Effector memory CD8-positive, alpha-beta T cell (primary cell): ENCODE data around the gene CAMK4.
"Not testable (repeated sequence)": the region's sequence is repeated elsewhere in the genome, so short reads cannot be mapped to it uniquely, and the experiment has no call there.

ENCODE experiments used
- ATAC-seq: fragments of 150-1000 bp; cut with Tn5 transposase; replicated peaks from 2 replicates; pipeline ENCODE4 v1.10.0; 2021; ENCODE audit warnings: mild to moderate bottlenecking, moderate library complexity
- DNase-seq, 3 experiments: peaks; one replicate each; pipeline ENCODE4 v3.0.0; 2021
- H3K27ac Mint-ChIP-seq, 2 donors: one replicate each; pipeline ENCODE4 v1.8.0; 2022; ENCODE audit warnings: mild to moderate bottlenecking in 2 of 2, mixed read lengths in 2 of 2, moderate library complexity in 2 of 2
- H3K27me3 Mint-ChIP-seq, 2 donors: one replicate each; pipeline ENCODE4 v1.8.0; 2022; ENCODE audit warnings: mixed read lengths in 2 of 2
- H3K36me3 Mint-ChIP-seq: one replicate; pipeline ENCODE4 v1.8.0; 2022; ENCODE audit warnings: mild to moderate bottlenecking, moderate library complexity, mixed read lengths; ENCODE audit not compliant: insufficient read depth
- H3K4me1 Mint-ChIP-seq, 2 donors: one replicate each; pipeline ENCODE4 v1.8.0; 2022; ENCODE audit warnings: low read depth in 2 of 2, mixed read lengths in 2 of 2
- H3K4me3 Mint-ChIP-seq, 2 donors: one replicate each; pipeline ENCODE4 v1.8.0; 2022; ENCODE audit warnings: mild to moderate bottlenecking in 2 of 2, mixed read lengths in 2 of 2, moderate library complexity in 2 of 2
- H3K9me3 Mint-ChIP-seq, 2 donors: one replicate each; pipeline ENCODE4 v1.8.0; 2022; ENCODE audit warnings: mixed read lengths in 2 of 2

The CAMK4 gene

GRCh38 chr5:111252799-111253545, 28.8 kb downstream of the CAMK4 start:
- H3K4me3 Mint-ChIP-seq, result peak overlapping the region; percentile 15 to 49

GRCh38 chr5:111254613-111255012, 30.4 kb downstream of the CAMK4 start:
- H3K4me1 Mint-ChIP-seq, result peaks cover 33 to 53% of the 10 kb centered on the region in 2 donors
- DNase-seq (peak; percentile 24 to 37 (median 31)), ATAC-seq (peak; percentile 91)
- peaks cover 5% of the 10 kb centered on the region for H3K36me3 Mint-ChIP-seq
- no peaks in the 10 kb centered on the region for H3K27me3 Mint-ChIP-seq
- no peaks in the 10 kb centered on the region for H3K9me3 Mint-ChIP-seq
- peak overlapping the region; percentile 32 to 40 for H3K4me3 Mint-ChIP-seq
- H3K27ac Mint-ChIP-seq, result peak overlapping the region; percentile 9 to 12

More at GRCh38 chr5:111252799-111253545, 28.8 kb downstream of the CAMK4 start:
- DNase-seq (no peak), ATAC-seq (peak; percentile 15)
- Mint-ChIP-seq H3K4me1 (peaks cover 36 to 60% of the 10 kb centered on the region in 2 donors), H3K9me3 (no peaks in the 10 kb centered on the region), H3K27ac (peak overlapping the region; percentile 9 to 70), H3K36me3 (peaks cover 13% of the 10 kb centered on the region), H3K27me3 (no peaks in the 10 kb centered on the region)

GRCh38 chr5:111255169-111255568, 31.0 kb downstream of the CAMK4 start:
- Mint-ChIP-seq H3K9me3 (no peaks in the 10 kb centered on the region), H3K36me3 (peaks cover 5% of the 10 kb centered on the region), H3K27ac (peak overlapping the region; percentile 9 to 12), H3K4me3 (peak overlapping the region; percentile 32 to 40), H3K4me1 (peaks cover 33 to 53% of the 10 kb centered on the region in 2 donors), H3K27me3 (no peaks in the 10 kb centered on the region)
- DNase-seq, result no peak
- ATAC-seq, result peak; percentile 1

GRCh38 chr5:111256128-111256527, 31.9 kb downstream of the CAMK4 start:
- Mint-ChIP-seq H3K9me3 (no peaks in the 10 kb centered on the region), H3K27ac (peak overlapping the region; percentile 9 to 12), H3K4me1 (peaks cover 30 to 44% of the 10 kb centered on the region in 2 donors), H3K27me3 (no peaks in the 10 kb centered on the region), H3K36me3 (peaks cover 5% of the 10 kb centered on the region), H3K4me3 (peak overlapping the region in 1 of 2 donors; percentile 1)
- ATAC-seq, result no peak
- DNase-seq, result no peak

GRCh38 chr5:111257610-111258009, 33.4 kb downstream of the CAMK4 start:
- DNase-seq, H3K4me3 Mint-ChIP-seq, H3K36me3 Mint-ChIP-seq, ATAC-seq, H3K27ac Mint-ChIP-seq, H3K9me3 Mint-ChIP-seq, H3K27me3 Mint-ChIP-seq: not testable (repeated sequence)
- peaks cover 22 to 33% of the 10 kb centered on the region in 2 donors for H3K4me1 Mint-ChIP-seq

- H3K27me3 Mint-ChIP-seq, result no peaks in the 10 kb centered on the region
- no peak overlapping the region for H3K4me3 Mint-ChIP-seq
- H3K4me1 Mint-ChIP-seq, result peaks cover 24 to 37% of the 10 kb centered on the region in 2 donors
- ATAC-seq (no peak), DNase-seq (no peak)
- no peaks in the 10 kb centered on the region for H3K9me3 Mint-ChIP-seq
- no peak overlapping the region for H3K27ac Mint-ChIP-seq
- H3K36me3 Mint-ChIP-seq, result peaks cover 5% of the 10 kb centered on the region
These were observed 35.5 kb downstream of the CAMK4 start for GRCh38 chr5:111259636-111260035.

DNA sequence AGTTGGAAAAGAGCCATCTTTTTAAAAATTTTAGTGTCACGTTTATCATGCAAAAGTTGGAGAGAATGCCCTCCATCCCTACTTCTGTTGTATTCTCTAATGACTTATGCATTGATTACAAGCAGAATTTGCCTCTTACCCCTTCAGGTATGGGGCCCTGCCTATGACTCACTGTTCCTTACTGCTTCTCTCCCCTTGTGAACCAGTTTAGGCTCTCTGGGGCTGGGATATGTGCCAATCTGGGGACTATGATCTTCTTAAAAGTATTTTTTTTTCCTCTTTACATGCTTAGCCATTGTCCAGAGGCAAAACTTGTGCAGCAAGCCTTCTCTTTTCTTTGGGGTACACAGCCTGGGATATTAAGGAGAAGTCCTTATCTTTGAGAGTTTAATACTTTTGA, 37.4 kb downstream of the CAMK4 start:
- H3K36me3 Mint-ChIP-seq, result peaks cover 3% of the 10 kb centered on the region
- DNase-seq (no peak), ATAC-seq (no peak)
- no peaks in the 10 kb centered on the region for H3K9me3 Mint-ChIP-seq
- H3K27ac Mint-ChIP-seq, result no peak overlapping the region
- no peak overlapping the region for H3K4me3 Mint-ChIP-seq
- no peaks in the 10 kb centered on the region for H3K27me3 Mint-ChIP-seq
- H3K4me1 Mint-ChIP-seq, result peaks cover 19 to 38% of the 10 kb centered on the region in 2 donors

DNA sequence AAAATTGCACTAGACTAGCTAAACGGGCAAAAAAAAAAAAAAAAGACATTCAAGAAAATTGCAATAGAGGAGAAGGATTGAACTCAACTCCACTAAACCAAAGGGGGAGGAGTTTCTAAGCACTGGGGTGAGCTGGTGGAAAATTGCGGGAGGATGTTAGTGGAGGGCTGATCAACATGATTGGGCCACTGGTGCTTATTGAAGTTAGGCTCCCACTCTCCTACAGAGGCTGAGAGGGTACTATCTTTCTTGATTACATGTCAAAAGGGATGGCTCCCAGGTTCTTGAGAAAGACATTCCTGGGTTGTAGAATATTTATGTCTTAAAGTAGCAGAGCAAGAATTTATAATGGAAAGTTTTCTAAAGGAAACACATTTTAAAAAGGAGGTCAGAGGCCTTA, 38.0 kb downstream of the CAMK4 start:
- Mint-ChIP-seq H3K27ac (no peak overlapping the region), H3K4me3 (no peak overlapping the region), H3K36me3 (peaks cover 3% of the 10 kb centered on the region), H3K27me3 (no peaks in the 10 kb centered on the region), H3K9me3 (no peaks in the 10 kb centered on the region), H3K4me1 (peaks cover 19 to 42% of the 10 kb centered on the region in 2 donors)
- ATAC-seq, result no peak
- DNase-seq, result no peak

DNA sequence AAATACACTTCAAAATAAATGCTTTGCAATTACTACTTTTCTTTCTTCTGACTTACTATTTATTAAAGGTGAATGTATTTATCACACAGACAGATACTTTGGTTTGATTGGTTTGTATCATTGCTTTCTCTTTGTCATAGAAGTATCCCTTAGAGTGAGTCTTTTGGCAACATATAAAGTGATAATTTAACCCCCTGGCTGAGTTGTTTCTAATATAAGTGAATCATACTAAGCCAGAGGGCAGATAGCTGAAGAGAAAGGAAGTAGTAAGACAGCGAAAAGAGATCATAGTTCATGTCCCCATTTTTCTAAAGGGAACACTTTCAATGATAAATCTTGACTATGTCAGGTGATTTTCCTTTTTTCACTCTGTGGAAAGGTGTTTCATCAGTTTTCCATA, 38.6 kb downstream of the CAMK4 start:
- Mint-ChIP-seq H3K4me3 (no peak overlapping the region), H3K27ac (no peak overlapping the region), H3K27me3 (no peaks in the 10 kb centered on the region), H3K4me1 (peaks cover 19 to 42% of the 10 kb centered on the region in 2 donors), H3K9me3 (no peaks in the 10 kb centered on the region), H3K36me3 (peaks cover 3% of the 10 kb centered on the region)
- no peak for DNase-seq
- no peak for ATAC-seq

- no peaks in the 10 kb centered on the region for H3K27me3 Mint-ChIP-seq
- H3K9me3 Mint-ChIP-seq, result peaks cover 0 to 2% of the 10 kb centered on the region in 2 donors
- H3K36me3 Mint-ChIP-seq, result peaks cover 3% of the 10 kb centered on the region
- no peak overlapping the region for H3K4me3 Mint-ChIP-seq
- no peak overlapping the region for H3K27ac Mint-ChIP-seq
- peaks cover 21 to 56% of the 10 kb centered on the region in 2 donors for H3K4me1 Mint-ChIP-seq
- no peak for DNase-seq
- no peak for ATAC-seq
These were observed 42.3 kb downstream of the CAMK4 start for GRCh38 chr5:111266491-111266890.

DNA sequence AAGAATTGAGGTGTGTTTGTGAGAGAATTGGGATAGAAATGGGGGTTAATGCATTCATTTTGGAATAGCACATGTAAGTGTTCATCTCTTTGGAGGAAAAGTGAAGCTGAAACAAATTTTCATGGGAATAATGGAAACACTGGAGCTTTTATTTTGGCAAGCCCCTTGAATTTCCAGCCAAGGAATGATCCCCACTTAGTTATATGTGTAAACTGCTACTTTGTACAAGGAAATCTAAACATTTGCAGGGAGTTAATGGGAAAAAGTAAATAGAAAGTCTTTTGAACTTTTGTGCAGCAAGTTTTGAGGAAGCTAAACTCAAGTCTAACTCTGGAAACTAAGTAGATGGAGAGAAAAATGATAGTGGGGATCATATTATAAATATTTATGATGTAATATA, 44.1 kb downstream of the CAMK4 start:
- H3K4me1 Mint-ChIP-seq, result peaks cover 23 to 55% of the 10 kb centered on the region in 2 donors

DNA sequence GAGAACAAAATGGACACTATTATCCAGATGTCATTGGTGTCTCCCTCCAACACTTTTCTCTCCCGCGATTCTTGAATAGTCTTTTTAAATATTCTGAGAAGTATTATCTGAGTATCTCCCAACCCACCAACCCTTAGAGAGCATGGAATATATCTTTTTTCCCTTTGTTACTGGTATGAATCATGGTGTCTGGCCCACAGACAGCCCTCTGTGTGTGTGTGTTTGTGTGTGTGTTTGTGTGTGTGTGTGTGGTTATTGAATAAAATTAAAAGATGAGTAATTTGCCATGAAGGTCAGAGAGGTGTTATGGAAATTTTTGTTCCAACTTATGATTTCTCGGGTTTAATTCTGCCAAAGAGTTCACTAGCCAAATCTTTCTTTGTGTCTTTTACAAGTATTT, 47.7 kb downstream of the CAMK4 start:
- ATAC-seq (no peak), DNase-seq (no peak)
- Mint-ChIP-seq H3K9me3 (peaks cover 0 to 2% of the 10 kb centered on the region in 2 donors), H3K4me3 (no peak overlapping the region), H3K27me3 (no peaks in the 10 kb centered on the region), H3K4me1 (peaks cover 12 to 38% of the 10 kb centered on the region in 2 donors), H3K36me3 (no peaks in the 10 kb centered on the region), H3K27ac (peak overlapping the region in 1 of 2 donors; percentile 69)

More for the DNA sequence above, 44.1 kb downstream of the CAMK4 start:
- peaks cover 3% of the 10 kb centered on the region for H3K36me3 Mint-ChIP-seq
- H3K9me3 Mint-ChIP-seq, result peaks cover 0 to 2% of the 10 kb centered on the region in 2 donors
- H3K27me3 Mint-ChIP-seq, result no peaks in the 10 kb centered on the region
- no peak overlapping the region for H3K4me3 Mint-ChIP-seq
- DNase-seq (no peak), ATAC-seq (no peak)
- H3K27ac Mint-ChIP-seq, result no peak overlapping the region

- Mint-ChIP-seq H3K27ac (peak overlapping the region; percentile 11 to 26), H3K27me3 (no peaks in the 10 kb centered on the region), H3K4me3 (no peak overlapping the region), H3K36me3 (no peaks in the 10 kb centered on the region), H3K4me1 (peaks cover 15 to 28% of the 10 kb centered on the region in 2 donors), H3K9me3 (no peaks in the 10 kb centered on the region)
- no peak for ATAC-seq
- no peak for DNase-seq
These were observed 52.9 kb downstream of the CAMK4 start for GRCh38 chr5:111277061-111277460.

DNA sequence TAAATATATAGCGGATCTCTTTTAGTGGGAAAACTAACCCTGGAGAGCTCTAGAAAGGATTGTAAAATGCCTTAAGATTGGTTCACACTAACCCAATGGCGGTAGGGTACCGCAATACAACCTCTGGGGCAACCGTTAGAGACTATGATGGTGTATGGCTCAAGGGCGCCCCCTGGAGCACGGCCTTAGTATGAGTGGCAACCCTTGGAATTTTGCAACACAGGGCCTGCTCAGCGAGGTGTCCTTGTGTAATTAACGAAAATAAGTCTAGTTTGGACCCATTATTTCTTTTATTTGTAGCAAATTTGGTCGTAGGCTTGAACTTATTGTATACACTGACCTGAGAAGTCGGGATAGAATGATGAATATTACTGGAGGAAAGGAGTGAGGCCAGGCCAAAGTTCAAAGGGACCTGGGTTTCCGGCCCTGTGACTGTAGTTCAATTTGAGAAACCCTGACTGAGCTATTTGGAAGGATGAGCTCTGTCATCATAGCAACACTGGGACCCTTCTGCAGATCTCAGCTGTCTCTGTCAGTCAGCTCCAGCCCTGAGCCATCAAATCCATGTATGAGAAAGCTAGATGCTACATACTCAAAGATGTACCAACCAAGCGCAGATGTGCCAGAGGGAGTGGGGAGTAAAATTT, 54.8 kb downstream of the CAMK4 start:
- ATAC-seq, result peak; percentile 99
- Mint-ChIP-seq H3K27me3 (no peaks in the 10 kb centered on the region), H3K27ac (peak overlapping the region in 1 of 2 donors; percentile 53), H3K4me3 (no peak overlapping the region), H3K36me3 (no peaks in the 10 kb centered on the region), H3K4me1 (peaks cover 13 to 41% of the 10 kb centered on the region in 2 donors), H3K9me3 (no peaks in the 10 kb centered on the region)
- DNase-seq, result peak; percentile 82 to 86 (median 84)
